ENCODE measurements around the gene FSTL1. TPM values are rescaled to one million over a fixed set of nuclear protein-coding genes. Genes with fewer than 3 reads are reported as not detected.

FSTL1 gene, protein sequence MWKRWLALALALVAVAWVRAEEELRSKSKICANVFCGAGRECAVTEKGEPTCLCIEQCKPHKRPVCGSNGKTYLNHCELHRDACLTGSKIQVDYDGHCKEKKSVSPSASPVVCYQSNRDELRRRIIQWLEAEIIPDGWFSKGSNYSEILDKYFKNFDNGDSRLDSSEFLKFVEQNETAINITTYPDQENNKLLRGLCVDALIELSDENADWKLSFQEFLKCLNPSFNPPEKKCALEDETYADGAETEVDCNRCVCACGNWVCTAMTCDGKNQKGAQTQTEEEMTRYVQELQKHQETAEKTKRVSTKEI
- polyA plus RNA-seq = 1.7 and 2.1 TPM in 2 replicates

GRCh38 chr3:120450600-120451271, at the start of gene FSTL1:
Gene FSTL1, minus strand, starts transcription at chr3:120450992. Its CDS starts 246 bp downstream, at chr3:120450746.

GRCh38 chr3:120348991-120349854, 101.6 kb downstream of the FSTL1 start, which contains the start of gene LRRC58:
Gene LRRC58, minus strand, starts transcription at chr3:120349354. Its CDS starts 111 bp downstream, at chr3:120349243.

Other genes starting within 250 kb of the FSTL1 start
- gene GPR156, start 165.8 kb downstream of the FSTL1 start, polyA plus RNA-seq = 0.10 TPM in 1 of 2 replicates, not detected in the other
- 13.0 and 18.4 TPM in 2 replicates for gene LRRC58, start 101.6 kb downstream of the FSTL1 start, polyA plus RNA-seq
- 1,161 and 1,165 TPM in 2 replicates for gene NDUFB4, start 145.3 kb upstream of the FSTL1 start, polyA plus RNA-seq
- gene HGD, start 231.2 kb upstream of the FSTL1 start, polyA plus RNA-seq = not detected in 2 replicates

Data from Purkinje cell (primary cell).